Measurements from ENCODE around the gene ZMIZ1. TPM values are rescaled to one million over a fixed set of nuclear protein-coding genes. Genes with fewer than 3 reads are reported as not detected.

ZMIZ1 gene
- total RNA-seq, 4 donors from 2014 or later = 58.1 to 87.4 (median 74.2) TPM

DNA sequence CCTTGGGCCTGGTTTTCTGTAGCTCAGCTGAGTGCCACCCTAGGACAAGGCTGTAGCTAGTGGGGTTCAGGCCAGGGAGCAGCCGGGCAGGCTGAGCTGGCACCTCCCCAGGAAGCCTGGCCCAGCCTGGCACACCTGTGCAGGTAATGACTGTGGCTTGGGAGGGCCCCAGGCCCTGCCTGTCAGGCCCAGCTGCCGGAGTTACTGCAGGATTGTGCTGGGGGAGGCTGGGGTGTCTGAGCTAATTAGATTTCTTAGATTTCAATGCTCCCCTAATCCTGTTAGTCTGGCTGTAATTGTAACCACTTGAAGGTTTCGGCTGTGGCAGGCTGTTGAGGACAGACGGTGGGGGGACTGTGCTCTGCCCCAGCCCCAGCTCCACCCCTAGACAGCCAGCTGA, 6.0 kb downstream of the ZMIZ1 start:
- DNase-seq (ENCODE audit: low spot score in 2 of 2) = no peak
- 28 to 42% methylated on average over 2 to 4 of the region's 4 CpGs for WGBS, 2 donors

GRCh38 chr10:79075418-79075817, 6.7 kb downstream of the ZMIZ1 start:
- 70 to 73% methylated on average over 3 of the region's 3 CpGs for WGBS, 2 donors
- intact Hi-C loops (cut with DNase I; ENCODE audit: low total_unique reads) = loop anchor here (10.0 kb wide), 1 partner anchor 119 kb away; no protein-coding TSS in a partner anchor
- no peak for DNase-seq (ENCODE audit: low spot score in 2 of 2)
- H3K4me3 ChIP-seq (ENCODE audit: low read depth, poor library complexity, severe bottlenecking) = no peak overlapping the region
- no peak for TF ChIP-seq CTCF (IDR thresholded peaks at IDR 0.05)
- TF ChIP-seq POLR2A (IDR thresholded peaks at IDR 0.05) = no peak

More for the DNA sequence above, 6.0 kb downstream of the ZMIZ1 start:
- intact Hi-C loops (cut with DNase I; ENCODE audit: low total_unique reads) = loop anchor here (5.0 to 10.0 kb wide), 2 partner anchors 68 to 120 kb away; no protein-coding TSS in a partner anchor
- no peak overlapping the region for H3K4me3 ChIP-seq (ENCODE audit: low read depth, poor library complexity, severe bottlenecking)
- TF ChIP-seq CTCF (IDR thresholded peaks at IDR 0.05) (no peak), POLR2A (IDR thresholded peaks at IDR 0.05) (no peak)

- TF ChIP-seq CTCF (IDR thresholded peaks at IDR 0.05) (no peak), POLR2A (IDR thresholded peaks at IDR 0.05) (no peak)
- 69 to 80% methylated on average over 10 of the region's 10 CpGs for WGBS, 2 donors
- intact Hi-C loops (cut with DNase I; ENCODE audit: low total_unique reads) = loop anchor here (10.0 kb wide), 1 partner anchor 117 kb away; no protein-coding TSS in a partner anchor
- no peak overlapping the region for H3K4me3 ChIP-seq (ENCODE audit: low read depth, poor library complexity, severe bottlenecking)
- DNase-seq (ENCODE audit: low spot score in 2 of 2) = no peak
Observed at GRCh38 chr10:79077488-79078173, 8.9 kb downstream of the ZMIZ1 start.

GRCh38 chr10:79078367-79079053, 9.7 kb downstream of the ZMIZ1 start:
- intact Hi-C loops (cut with DNase I; ENCODE audit: low total_unique reads) = loop anchor here (10.0 kb wide), 1 partner anchor 116 kb away; no protein-coding TSS in a partner anchor
- no peak for DNase-seq (ENCODE audit: low spot score in 2 of 2)
- no peak for TF ChIP-seq POLR2A (IDR thresholded peaks at IDR 0.05)
- TF ChIP-seq CTCF (IDR thresholded peaks at IDR 0.05) = no peak
- no peak overlapping the region for H3K4me3 ChIP-seq (ENCODE audit: low read depth, poor library complexity, severe bottlenecking)
- 71 to 77% methylated on average over 8 of the region's 8 CpGs for WGBS, 2 donors

- TF ChIP-seq CTCF (IDR thresholded peaks at IDR 0.05) = no peak
- TF ChIP-seq POLR2A (IDR thresholded peaks at IDR 0.05) = no peak
- H3K4me3 ChIP-seq (ENCODE audit: low read depth, poor library complexity, severe bottlenecking) = no peak overlapping the region
- 88 to 89% methylated on average over 1 of the region's 1 CpG for WGBS, 2 donors
- intact Hi-C loops (cut with DNase I; ENCODE audit: low total_unique reads) = loop anchor here (10.0 kb wide), 1 partner anchor 116 kb away; no protein-coding TSS in a partner anchor
- DNase-seq (ENCODE audit: low spot score in 2 of 2) = no peak
Observed at GRCh38 chr10:79079054-79079397, 10.3 kb downstream of the ZMIZ1 start.

Data from lower leg skin (tissue), 4 donors.